ENCODE results near the gene GMNC.
A peak's percentile ranks its signal among the peaks of the same experiment; 100 is the strongest.
"Not testable (repeated sequence)": the region's sequence is repeated elsewhere in the genome, so short reads cannot be mapped to it uniquely, and the experiment has no call there.

GMNC gene, protein sequence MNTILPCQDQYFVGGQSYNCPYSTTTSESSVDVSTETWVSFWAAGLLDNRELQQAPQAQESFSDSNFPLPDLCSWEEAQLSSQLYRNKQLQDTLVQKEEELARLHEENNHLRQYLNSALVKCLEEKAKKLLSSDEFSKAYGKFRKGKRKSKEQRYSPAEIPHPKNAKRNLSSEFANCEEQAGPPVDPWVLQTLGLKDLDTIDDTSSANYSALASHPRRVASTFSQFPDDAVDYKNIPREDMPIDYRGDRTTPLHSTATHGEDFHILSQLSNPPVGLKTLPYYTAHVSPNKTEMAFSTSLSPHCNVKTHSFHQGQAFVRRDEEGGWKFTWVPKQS

DNA sequence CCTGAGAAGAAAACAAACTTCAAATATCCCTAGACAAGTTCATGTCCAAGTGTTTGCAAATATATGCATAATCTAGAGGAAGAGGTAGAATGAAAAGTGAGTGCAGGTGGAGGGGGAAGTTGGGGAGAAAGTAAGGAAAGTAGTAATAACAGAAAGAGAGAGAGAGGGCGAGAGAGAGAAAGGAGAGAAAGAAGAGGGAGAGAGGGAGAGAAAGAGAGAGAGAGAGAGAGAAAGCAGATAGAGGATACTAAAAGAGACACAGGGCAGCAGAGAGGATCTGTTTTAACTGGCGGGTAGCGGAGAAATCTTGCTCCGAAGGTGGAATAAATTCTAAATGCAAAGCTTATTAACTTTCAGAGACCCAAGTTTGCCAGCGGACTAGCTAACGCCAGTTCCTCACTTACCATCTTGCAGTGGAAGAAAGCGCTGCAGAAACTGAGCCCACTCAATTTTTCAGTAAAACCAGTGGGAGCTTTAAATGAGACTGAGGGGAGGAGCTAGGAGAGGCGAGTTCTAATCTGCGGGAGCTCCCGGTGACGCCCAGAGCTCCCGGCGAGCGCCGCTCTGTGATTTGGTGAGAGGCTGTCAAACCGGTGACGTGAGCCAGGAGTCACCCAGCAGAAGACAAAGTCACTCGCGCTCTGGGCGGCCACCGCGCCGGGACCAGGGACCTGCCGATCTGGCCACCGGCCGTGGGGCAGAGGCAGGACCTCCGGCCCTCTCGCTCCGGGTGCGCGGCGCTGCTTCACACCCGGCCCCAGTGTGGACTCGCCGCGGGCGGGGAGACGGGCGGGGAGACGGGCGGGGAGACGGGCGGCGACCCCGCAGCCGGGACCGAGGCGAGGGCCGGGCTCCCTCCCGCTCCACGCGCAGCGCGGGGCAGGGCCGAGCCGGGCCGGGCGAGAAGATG lies at the start of gene GMNC:
TSS of gene GMNC (minus strand) at position 486 of the 910 bp plus-strand sequence. CDS start at position 407, 79 bp downstream.
- DNase-seq (ENCODE audit: low read depth in 1 of 2, low spot score in 1 of 2) = peak; percentile 85 to 96
- in situ Hi-C loops (cut with HindIII; ENCODE audit: low pct_unique_long_range_greater_than_20kb, low sequenced_read_pairs) = no loop called here
- no peak for TF ChIP-seq JUND (IDR thresholded peaks at IDR 0.05; ENCODE audit: low read depth)

DNA sequence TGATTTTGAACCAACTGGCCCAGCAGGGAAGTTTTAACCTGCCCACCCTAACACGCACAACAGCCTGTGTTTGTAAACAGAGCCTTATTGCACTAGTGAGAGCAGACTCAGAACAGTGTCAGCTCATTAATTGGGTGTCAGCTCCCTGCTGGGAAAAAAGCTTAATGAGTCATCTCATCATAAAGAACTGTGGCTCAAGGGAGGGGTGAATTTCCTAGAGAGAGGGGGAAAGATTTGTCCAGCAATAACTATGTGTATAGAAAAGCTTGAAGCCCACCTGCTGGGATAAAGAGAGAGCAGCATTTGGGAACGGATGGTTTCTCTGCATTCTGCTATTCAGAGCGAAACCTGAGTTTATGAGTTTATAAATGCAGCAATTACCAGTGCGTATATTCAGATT lies 48.9 kb upstream of the GMNC start:
- in situ Hi-C loops (cut with HindIII; ENCODE audit: low pct_unique_long_range_greater_than_20kb, low sequenced_read_pairs) = no loop called here
- DNase-seq (ENCODE audit: low read depth in 1 of 2, low spot score in 1 of 2) = no peak
- no peak for TF ChIP-seq JUND (IDR thresholded peaks at IDR 0.05; ENCODE audit: low read depth)

DNA sequence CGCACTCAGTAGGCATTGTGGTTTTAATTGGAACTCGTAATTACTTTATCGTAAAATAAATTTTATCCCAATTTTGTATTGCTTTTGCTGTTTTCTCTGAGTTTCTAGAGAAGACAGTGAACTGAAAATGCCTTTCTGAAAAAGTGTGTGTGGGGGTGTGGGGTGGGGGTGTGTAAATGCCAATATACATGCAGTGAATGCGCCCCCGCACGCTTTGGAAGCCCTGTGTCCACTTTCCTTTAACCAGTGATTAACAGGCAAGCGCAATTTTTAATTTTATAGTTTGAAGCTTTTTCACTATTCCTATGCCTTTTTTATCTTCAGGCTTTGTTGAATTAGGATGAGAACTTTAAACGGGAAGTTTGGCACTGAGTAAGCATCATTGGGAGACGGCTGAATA lies 47.4 kb upstream of the GMNC start:
- TF ChIP-seq JUND (IDR thresholded peaks at IDR 0.05; ENCODE audit: low read depth) = no peak
- in situ Hi-C loops (cut with HindIII; ENCODE audit: low pct_unique_long_range_greater_than_20kb, low sequenced_read_pairs) = no loop called here
- DNase-seq (ENCODE audit: low read depth in 1 of 2, low spot score in 1 of 2) = no peak

DNA sequence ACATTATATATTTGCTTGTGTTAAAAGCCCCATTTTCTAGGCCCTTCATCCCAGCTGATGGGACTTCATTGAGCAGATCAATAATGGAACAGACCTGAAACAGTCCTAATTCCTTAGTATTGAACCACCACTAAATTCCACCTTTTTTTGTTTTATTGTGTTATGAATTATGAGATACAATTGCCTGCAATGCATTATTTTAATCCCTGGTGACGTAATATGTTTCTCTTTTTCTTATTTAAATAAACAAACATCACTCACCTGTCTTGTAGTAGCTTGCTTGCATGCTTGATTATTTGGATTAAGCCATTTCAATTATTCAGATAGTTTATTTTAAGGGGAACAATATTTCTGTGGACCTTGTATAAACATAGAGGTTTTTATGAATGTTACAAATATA lies 40.7 kb upstream of the GMNC start:
- TF ChIP-seq JUND (IDR thresholded peaks at IDR 0.05; ENCODE audit: low read depth) = no peak
- DNase-seq (ENCODE audit: low read depth in 1 of 2, low spot score in 1 of 2) = no peak
- in situ Hi-C loops (cut with HindIII; ENCODE audit: low pct_unique_long_range_greater_than_20kb, low sequenced_read_pairs) = no loop called here

DNA sequence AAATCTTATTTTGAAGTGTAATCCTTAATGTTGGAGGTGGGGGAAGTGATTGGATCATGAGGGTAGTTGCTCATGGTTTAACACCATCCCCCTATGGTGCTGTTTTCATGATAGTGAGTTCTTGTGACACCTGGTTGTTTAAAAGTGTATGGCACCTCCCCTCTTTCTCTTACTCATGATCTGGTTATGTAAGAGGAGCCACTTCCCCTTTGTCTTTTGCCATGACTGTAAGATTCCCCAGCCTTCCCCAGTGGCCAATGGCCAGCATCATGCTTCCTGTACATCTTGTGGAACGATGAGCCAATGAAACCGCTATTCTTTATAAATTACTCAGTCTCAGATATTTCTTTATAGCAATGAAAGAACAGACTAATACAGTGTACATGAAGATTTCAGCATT lies 39.8 kb upstream of the GMNC start:
- no peak for TF ChIP-seq JUND (IDR thresholded peaks at IDR 0.05; ENCODE audit: low read depth)
- in situ Hi-C loops (cut with HindIII; ENCODE audit: low pct_unique_long_range_greater_than_20kb, low sequenced_read_pairs) = no loop called here
- DNase-seq (ENCODE audit: low read depth in 1 of 2, low spot score in 1 of 2) = no peak

DNA sequence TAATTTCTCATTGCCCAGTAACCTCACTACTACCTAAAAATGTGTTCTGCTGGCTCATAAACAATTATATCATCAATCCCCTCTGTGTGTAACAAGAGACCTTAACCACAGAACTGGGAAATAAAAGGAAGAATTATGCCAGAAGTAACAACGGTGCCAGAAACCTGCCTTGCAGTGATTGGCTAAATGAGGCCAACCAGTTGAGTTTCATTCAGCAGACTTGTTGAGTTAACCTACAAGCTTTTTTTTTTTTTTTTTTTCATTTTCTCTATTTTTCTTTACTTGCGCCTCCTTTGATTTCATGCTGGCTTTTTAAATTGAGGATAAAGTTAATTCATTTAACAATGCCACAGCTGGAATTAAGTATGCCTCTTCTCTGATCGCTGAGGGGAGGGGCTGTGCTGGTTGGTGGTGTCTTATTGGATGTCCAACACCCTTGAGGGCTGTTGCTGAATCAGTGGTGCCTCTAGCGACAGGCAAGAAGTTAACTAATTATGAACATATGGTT lies 30.0 kb upstream of the GMNC start:
- no peak for TF ChIP-seq JUND (IDR thresholded peaks at IDR 0.05; ENCODE audit: low read depth)
- in situ Hi-C loops (cut with HindIII; ENCODE audit: low pct_unique_long_range_greater_than_20kb, low sequenced_read_pairs) = no loop called here
- peak in 1 of 2 experiments; percentile 43 for DNase-seq (ENCODE audit: low read depth in 1 of 2, low spot score in 1 of 2)

DNA sequence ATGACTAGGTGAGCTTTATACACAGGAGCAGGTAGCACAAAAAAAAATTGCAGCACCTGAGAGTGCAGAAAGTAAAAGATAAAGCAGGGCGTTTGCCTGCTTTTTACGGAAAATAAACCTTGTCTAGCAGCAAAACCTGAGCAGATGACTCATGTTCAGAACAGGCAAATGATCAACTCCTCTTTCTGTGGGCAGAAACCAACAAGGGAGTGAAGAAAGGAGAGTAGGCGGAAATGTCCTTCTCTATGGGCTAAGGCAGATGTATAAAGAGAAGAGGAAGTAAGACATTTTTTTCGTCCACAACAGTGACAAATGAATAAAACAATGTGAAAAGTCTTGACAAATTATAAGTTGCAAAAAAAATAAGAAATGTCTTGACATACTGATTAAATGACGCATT lies 24.5 kb upstream of the GMNC start:
- TF ChIP-seq JUND (IDR thresholded peaks at IDR 0.05; ENCODE audit: low read depth) = no peak

DNA sequence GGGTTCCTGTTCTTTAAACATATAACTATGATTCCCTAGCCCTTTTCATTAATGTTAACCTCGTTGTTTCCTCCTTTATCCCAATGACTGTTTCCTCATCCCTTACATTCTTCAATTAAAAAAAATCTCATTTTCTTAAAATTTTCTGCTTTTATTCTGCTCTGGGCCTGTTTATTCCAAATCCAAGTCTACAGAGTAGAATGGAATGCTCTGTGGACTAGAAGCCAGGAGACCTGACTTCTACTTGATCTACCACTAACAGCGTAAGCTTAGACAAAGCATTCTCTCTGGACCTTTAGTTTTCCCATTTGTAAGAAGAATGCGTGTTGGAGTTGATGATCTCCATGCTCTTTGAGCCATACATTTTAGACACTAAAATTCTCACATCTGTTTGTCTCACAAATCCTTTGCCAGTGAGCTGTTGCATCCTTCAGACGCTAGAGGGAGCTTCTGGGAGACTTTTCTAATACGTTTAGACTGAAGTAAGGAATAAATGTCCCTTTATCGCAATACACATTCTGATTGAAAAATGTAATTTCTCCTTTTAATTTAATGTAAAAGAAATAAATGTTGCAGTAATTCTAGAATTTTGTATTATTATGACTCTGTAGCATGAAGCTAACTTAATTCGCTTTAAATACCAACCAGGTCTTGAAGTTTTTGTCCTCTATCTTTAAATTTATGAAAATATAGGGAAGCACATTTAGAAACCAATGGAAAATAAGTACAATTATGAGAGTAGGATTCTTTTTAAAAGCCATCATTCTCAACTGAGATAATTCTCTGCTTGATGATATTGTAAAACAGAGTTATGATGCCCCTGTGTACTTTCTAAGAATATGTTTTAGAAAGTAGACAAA lies 21.7 kb upstream of the GMNC start:
- DNase-seq (ENCODE audit: low read depth in 1 of 2, low spot score in 1 of 2) = peak; percentile 67 to 89
- no peak for TF ChIP-seq JUND (IDR thresholded peaks at IDR 0.05; ENCODE audit: low read depth)
- in situ Hi-C loops (cut with HindIII; ENCODE audit: low pct_unique_long_range_greater_than_20kb, low sequenced_read_pairs) = no loop called here

More for the DNA sequence above, 24.5 kb upstream of the GMNC start:
- in situ Hi-C loops (cut with HindIII; ENCODE audit: low pct_unique_long_range_greater_than_20kb, low sequenced_read_pairs) = no loop called here
- DNase-seq (ENCODE audit: low read depth in 1 of 2, low spot score in 1 of 2) = no peak

DNA sequence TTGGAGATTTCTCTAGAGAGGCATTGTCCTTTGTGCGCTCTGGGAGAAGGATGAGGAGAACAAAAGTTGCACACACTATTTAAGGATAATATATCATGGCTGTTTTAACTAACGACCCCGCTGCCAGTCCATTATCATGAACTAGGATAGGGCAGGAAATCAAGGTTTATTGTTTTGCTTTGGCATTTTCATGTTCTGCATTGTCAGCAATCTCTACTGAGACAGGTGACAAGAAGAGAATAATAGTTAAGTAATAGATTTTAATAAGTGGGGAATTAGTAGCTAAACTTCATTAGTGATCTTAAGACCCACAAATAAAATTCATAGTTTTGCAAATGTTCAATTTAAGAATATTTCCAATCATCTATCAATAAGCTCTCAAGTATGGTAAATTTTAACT lies 20.6 kb upstream of the GMNC start:
- TF ChIP-seq JUND (IDR thresholded peaks at IDR 0.05; ENCODE audit: low read depth) = no peak
- in situ Hi-C loops (cut with HindIII; ENCODE audit: low pct_unique_long_range_greater_than_20kb, low sequenced_read_pairs) = no loop called here
- no peak for DNase-seq (ENCODE audit: low read depth in 1 of 2, low spot score in 1 of 2)

DNA sequence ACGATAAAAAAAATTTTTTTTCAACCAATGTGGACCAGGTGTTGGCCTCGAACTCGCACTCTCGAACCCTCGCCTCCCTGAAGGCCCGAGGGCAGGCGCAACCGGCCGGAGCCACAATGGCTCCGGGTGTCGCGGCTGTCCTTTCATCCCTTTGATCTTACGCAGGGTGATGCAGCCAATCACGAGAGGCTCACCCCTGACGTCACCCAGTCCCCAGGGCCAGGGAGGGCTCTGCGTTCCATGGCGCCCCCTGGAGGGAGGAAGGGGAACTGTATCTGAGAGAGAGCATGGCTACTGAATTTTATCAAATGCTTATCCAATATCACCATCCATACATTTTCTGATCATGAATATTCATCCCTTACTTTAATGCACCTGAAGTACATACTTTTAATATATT lies 15.4 kb upstream of the GMNC start:
- TF ChIP-seq JUND (IDR thresholded peaks at IDR 0.05; ENCODE audit: low read depth) = no peak
- peak in 1 of 2 experiments; percentile 26 for DNase-seq (ENCODE audit: low read depth in 1 of 2, low spot score in 1 of 2)
- in situ Hi-C loops (cut with HindIII; ENCODE audit: low pct_unique_long_range_greater_than_20kb, low sequenced_read_pairs) = no loop called here

DNA sequence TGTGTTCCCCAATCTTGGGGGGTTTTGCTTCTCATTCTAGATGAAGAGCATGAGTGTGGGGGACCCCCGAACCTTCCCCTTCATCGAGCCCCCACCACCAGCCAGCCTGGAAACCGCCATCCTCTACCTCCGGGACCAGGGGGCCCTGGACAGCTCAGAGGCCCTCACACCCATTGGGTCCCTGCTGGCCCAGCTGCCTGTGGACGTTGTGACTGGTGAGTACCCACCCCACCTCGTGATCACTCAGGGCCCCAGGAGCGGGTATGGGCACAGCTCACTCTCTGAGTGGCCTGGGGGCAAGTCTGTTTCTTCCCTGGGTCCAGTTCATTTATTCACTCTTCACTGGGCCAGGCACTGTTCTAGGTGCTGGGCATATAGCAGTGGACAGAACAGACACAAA lies 13.9 kb upstream of the GMNC start:
- DNase-seq (ENCODE audit: low read depth in 1 of 2, low spot score in 1 of 2); in situ Hi-C loops (cut with HindIII; ENCODE audit: low pct_unique_long_range_greater_than_20kb, low sequenced_read_pairs): not testable (repeated sequence)

DNA sequence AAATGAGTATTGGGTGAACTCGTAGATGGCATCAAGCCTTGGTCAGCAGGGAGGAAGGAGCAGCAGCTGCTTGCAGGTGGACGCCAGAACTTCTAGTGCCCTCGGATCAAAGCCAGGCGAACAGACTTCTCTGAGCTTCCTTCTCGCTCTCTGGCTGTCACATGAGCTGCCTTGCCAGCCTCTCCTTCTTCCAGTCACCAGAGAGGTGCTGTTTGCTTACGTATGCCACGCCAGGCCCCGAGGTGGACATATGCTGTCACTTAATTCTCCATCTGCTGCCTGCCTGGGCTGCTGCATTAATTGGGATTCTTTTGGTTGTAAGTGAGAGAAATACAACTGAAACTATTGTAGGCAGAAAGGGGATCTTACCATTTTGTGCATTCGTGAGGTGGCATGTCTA lies 12.6 kb upstream of the GMNC start:
- in situ Hi-C loops (cut with HindIII; ENCODE audit: low pct_unique_long_range_greater_than_20kb, low sequenced_read_pairs); DNase-seq (ENCODE audit: low read depth in 1 of 2, low spot score in 1 of 2): not testable (repeated sequence)

Measured in T47D (cell line).